Measurements from ENCODE around the gene RSPH10B2.
A peak's percentile ranks its signal among the peaks of the same experiment; 100 is the strongest.
"Not testable (repeated sequence)": the region's sequence is repeated elsewhere in the genome, so short reads cannot be mapped to it uniquely, and the experiment has no call there.

The RSPH10B2 gene

DNA sequence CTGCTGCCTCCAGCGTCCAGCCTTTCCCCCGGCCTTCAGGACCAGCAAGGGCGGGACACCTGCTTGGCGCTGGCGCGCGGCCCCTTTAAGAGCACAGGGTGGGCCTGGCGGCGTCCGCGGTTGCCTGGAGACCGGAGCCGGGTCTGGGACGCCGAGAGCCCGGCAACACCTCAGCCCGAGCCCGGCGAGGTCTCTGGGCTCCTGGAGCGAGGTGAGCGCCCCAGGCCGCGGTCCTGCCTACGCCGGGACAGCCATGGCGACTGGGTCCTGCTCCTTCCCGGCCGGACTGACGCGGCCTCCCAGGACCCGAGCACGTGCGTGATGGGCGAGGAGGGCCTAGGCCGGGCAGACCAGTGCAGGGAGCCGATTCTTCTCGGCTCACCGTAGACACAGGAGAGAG lies at the start of gene RSPH10B2:
Gene RSPH10B2 (plus strand): TSS at position 140 of the 400 bp plus-strand sequence. CDS start 3,575 bp downstream, outside the sequence.
- not testable (repeated sequence) for DNase-seq (ENCODE audit: low read depth in 3 of 3)

DNA sequence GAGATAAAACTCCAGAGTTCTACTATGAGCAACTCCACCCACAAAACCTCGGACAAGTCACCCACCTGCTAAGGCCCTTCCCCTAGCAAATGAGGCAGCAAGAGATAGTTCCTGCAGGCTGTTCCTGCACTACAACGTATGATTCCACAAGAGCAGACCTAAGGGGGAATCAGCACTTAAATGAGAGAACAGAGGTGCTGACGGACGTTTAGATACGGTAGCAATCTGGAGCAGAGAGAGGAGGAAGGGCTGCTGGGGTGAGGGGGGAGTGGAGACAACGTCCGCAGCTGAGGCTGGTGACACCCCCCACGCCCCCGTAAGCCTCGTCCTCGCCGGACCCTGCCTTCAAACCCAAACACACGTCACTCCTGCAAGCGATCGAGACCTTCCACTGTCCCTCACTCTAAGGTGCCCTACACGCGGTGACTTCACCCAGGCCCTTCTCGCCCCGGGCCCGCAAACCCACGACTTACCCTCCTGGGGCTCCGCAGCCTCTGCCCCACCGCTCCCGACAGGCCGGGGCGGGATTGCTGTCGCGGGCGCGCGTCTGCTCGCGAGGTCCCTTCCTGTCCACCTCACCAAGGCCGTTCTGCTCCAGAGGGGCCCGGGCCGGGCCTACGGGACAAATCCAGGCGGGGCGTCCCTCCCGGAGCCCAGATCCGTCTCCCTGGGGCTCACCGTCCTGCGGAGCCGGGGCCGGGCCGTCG lies 47.8 kb upstream of the RSPH10B2 start:
- DNase-seq (ENCODE audit: low read depth in 3 of 3): peak in 2 of 3 experiments; percentile 5 to 18

- peak; percentile 92 to 95 (median 92) for DNase-seq (ENCODE audit: low read depth in 3 of 3)
Measured at GRCh38 chr7:6706666-6707407, 47.1 kb upstream of the RSPH10B2 start, which contains the start of gene ZNF12. ZNF12 (minus strand) TSS chr7:6706947; CDS start chr7:6705173, 1,774 bp downstream.

- no peak for DNase-seq (ENCODE audit: low read depth in 3 of 3)
Measured at GRCh38 chr7:6708304-6708703, 45.6 kb upstream of the RSPH10B2 start.

DNA sequence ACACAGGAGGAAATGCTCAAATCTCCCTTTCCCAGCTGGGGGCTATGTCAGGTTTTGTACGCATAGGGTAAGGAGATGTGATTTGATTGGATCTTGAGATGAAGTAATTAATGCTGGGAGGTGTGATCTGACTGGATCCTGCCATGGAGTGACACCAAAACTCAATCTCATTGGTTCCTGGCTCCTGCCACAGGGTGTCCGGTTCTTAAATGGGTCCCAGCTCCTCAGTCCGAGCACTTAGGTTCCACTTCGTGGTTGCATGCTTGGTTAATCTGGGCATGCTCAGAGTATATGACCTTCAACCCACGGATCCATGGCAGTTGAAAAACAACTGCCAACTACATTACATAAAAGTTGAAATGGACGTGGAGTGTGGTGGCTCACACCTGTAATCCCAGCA lies 44.1 kb upstream of the RSPH10B2 start:
- DNase-seq (ENCODE audit: low read depth in 3 of 3): peak in 1 of 3 experiments; percentile 14

GRCh38 chr7:6714360-6714759 lies 39.5 kb upstream of the RSPH10B2 start:
- no peak for DNase-seq (ENCODE audit: low read depth in 3 of 3)

DNA sequence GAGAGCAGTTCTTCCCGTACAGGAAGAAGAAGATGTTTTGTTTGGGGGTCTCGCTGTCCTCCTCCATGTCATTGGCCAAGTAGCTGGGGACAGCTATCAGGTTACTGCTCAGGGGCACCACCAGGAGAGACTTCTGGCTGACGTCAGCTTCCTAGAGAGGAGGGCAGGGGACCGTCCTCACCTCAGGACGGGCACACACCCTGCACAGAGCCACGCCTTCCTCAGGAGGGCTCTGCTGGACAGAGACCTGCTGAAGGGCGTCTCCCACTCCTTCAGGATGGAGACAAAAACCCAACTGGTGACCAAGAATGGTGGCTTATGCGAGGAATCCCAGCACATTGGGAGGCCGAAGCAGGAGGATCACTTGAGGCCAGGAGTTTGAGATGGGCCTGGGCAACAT lies 38.0 kb upstream of the RSPH10B2 start:
- DNase-seq (ENCODE audit: low read depth in 3 of 3): not testable (repeated sequence)

DNA sequence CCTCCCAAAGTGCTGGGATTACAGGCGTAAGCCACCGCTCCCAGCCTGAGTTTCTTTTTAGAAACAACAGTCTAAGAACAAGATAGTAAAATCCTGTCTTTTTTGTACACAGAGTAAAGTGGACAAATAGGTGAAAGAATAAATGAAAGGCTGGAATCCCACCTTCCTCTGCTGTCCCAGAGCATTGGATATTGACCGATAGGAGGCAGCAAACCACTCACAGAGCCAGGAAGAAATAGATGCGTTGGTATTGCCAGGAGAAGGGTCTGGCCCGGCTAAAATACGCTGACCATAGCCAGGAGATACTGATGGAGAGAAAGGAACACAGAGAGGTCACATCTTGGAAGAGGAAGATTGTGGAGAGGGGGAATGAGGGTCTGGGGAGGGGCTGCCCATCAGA lies 35.8 kb upstream of the RSPH10B2 start:
- DNase-seq (ENCODE audit: low read depth in 3 of 3): no peak

- not testable (repeated sequence) for DNase-seq (ENCODE audit: low read depth in 3 of 3)
Measured at GRCh38 chr7:6724351-6724750, 29.6 kb upstream of the RSPH10B2 start.

GRCh38 chr7:6725003-6725402 lies 28.9 kb upstream of the RSPH10B2 start:
- no peak for DNase-seq (ENCODE audit: low read depth in 3 of 3)

GRCh38 chr7:6726341-6726740 lies 27.6 kb upstream of the RSPH10B2 start:
- not testable (repeated sequence) for DNase-seq (ENCODE audit: low read depth in 3 of 3)

GRCh38 chr7:6727663-6728062 lies 26.2 kb upstream of the RSPH10B2 start:
- DNase-seq (ENCODE audit: low read depth in 3 of 3): no peak

GRCh38 chr7:6728893-6729491 lies 24.9 kb upstream of the RSPH10B2 start:
- not testable (repeated sequence) for DNase-seq (ENCODE audit: low read depth in 3 of 3)

DNA sequence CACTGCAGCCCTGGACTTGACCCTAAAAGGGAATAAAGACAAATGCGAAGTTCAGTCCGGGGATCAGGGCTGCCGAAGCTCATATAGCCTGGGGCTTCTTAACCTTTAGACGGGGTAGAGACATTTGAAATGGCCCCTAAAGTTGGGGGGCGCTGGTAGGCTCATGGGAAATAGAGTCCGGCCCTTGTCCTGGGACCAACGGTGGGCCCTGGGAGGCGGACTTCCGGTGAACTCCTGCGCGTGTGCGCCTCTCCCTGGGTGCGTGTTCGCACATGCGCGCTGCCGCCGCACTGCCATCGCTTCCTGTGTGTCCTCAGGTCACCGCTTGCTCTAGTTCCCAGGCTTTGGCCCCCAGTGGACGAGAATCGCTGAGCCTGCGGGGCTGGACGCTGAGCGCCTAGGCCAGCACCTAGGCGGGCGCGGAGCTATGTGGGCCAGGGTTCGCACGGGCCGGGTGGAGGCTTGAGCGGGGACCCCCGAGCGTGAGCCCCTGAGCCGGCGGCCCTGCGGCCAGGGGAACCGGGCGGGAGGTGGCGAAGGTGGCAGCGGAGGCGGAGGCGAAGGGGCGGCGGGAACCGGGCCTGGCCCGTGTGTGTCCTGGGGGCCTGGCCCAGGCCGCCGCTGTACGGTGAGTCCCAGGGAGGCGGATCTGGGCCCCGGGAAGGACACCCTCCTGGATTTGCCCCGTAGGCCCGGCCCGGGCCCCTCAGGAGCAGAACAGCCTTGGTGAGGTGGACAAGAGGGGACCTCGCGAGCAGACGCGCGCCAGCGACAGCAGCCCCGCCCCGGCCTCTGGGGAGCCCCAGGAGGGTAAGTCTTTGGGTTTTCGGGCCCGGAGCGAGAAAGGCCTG lies 24.2 kb upstream of the RSPH10B2 start:
- DNase-seq (ENCODE audit: low read depth in 3 of 3): peak; percentile 67 to 84 (median 72)

GRCh38 chr7:6730343-6730633 lies 23.6 kb upstream of the RSPH10B2 start:
- peak in 1 of 3 experiments; percentile 28 for DNase-seq (ENCODE audit: low read depth in 3 of 3)

GRCh38 chr7:6738415-6738814 lies 15.5 kb upstream of the RSPH10B2 start:
- DNase-seq (ENCODE audit: low read depth in 3 of 3): not testable (repeated sequence)

- not testable (repeated sequence) for DNase-seq (ENCODE audit: low read depth in 3 of 3)
Measured at GRCh38 chr7:6744410-6745100, 9.3 kb upstream of the RSPH10B2 start.

DNA sequence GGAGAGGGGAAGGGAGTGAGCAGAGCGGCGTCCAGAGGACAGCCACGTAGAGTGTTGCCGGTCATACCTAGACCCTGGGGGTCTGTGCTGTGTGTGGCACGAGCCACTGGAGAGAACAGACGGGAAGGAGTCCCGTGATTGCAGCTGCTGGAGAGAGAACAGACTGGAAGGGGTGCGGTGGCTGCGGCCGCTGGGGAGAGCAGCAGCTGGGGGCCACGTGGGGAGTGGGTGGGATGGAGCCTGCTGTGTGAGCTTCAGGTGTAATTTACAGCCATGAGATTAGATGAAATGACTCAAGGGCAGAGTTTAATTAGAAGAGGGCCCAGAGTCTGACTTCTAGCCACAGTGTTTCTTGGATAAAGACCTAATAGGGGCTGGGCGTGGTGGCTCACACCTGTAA lies 4.6 kb upstream of the RSPH10B2 start:
- not testable (repeated sequence) for DNase-seq (ENCODE audit: low read depth in 3 of 3)

- DNase-seq (ENCODE audit: low read depth in 3 of 3): not testable (repeated sequence)
Measured at GRCh38 chr7:6750173-6750572, 3.7 kb upstream of the RSPH10B2 start.

- not testable (repeated sequence) for DNase-seq (ENCODE audit: low read depth in 3 of 3)
Measured at GRCh38 chr7:6761186-6761585, 7.3 kb downstream of the RSPH10B2 start.

DNA sequence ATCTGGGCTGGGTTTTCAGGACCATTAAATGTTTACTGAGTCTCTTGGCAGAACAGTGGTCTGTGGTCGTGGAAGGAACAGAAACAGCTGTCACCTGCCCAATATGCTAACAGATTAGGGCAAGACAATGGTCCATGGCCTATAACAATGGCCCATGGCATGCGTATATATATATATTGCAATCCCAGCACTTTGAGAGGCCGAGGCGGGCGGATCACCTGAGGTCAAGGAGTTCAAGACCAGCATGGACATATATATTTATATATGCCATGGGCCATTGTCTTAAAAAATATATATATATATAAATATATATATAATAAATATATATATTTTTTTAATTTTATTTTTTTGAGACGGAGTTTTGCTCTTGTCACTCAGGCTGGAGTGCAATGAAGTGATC lies 27.7 kb downstream of the RSPH10B2 start:
- not testable (repeated sequence) for DNase-seq (ENCODE audit: low read depth in 3 of 3)
